ENCODE measurements around the gene COL8A1. TPM values are rescaled to one million over a fixed set of nuclear protein-coding genes. Genes with fewer than 3 reads are reported as not detected.

COL8A1 gene
- total RNA-seq, 6 experiments from 2014 or later = 0.56 to 1.5 (median 0.79) TPM

DNA sequence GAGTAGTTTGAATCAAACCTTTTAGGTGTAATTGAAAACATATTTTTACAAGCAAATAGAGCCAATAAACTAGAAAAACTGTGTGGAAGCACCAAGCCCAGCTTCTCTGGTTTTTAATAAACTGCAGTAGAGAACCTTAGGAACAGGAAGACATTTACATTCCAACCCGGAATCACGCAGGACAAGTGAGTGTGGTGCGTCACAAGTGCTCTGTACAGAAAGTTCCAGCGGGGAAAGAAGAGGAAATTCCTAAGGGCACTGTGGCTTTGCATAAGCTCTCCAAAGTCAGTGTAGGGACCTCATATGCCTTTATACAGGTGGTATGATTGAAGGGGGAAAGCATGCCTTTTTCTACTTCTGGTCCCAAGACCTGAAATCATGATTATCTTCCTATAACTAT, 21.6 kb downstream of the COL8A1 start:
- no peaks in the 10 kb centered on the region for H3K4me1 ChIP-seq
- no peaks in the 10 kb centered on the region for H3K9me3 ChIP-seq
- H3K4me3 ChIP-seq = no peak overlapping the region
- intact Hi-C loops (cut with DNase I) = no loop called here
- TF ChIP-seq, protein P1, sequence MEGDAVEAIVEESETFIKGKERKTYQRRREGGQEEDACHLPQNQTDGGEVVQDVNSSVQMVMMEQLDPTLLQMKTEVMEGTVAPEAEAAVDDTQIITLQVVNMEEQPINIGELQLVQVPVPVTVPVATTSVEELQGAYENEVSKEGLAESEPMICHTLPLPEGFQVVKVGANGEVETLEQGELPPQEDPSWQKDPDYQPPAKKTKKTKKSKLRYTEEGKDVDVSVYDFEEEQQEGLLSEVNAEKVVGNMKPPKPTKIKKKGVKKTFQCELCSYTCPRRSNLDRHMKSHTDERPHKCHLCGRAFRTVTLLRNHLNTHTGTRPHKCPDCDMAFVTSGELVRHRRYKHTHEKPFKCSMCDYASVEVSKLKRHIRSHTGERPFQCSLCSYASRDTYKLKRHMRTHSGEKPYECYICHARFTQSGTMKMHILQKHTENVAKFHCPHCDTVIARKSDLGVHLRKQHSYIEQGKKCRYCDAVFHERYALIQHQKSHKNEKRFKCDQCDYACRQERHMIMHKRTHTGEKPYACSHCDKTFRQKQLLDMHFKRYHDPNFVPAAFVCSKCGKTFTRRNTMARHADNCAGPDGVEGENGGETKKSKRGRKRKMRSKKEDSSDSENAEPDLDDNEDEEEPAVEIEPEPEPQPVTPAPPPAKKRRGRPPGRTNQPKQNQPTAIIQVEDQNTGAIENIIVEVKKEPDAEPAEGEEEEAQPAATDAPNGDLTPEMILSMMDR (IDR thresholded peaks at IDR 0.05) = no peak
- TF ChIP-seq POLR2A (IDR thresholded peaks at IDR 0.05) = no peak
- no peaks in the 10 kb centered on the region for H3K27me3 ChIP-seq
- peak; percentile 42 to 88 (median 47) for ATAC-seq
- 38% methylated on average over 4 of the region's 4 CpGs for WGBS (ENCODE audit: insufficient coverage, low coverage, low lambda C conversion rate, missing lambda C conversion rate)
- no peak overlapping the region for H3K27ac ChIP-seq
- H3K36me3 ChIP-seq = no peaks in the 10 kb centered on the region
- DNase-seq = no peak

DNA sequence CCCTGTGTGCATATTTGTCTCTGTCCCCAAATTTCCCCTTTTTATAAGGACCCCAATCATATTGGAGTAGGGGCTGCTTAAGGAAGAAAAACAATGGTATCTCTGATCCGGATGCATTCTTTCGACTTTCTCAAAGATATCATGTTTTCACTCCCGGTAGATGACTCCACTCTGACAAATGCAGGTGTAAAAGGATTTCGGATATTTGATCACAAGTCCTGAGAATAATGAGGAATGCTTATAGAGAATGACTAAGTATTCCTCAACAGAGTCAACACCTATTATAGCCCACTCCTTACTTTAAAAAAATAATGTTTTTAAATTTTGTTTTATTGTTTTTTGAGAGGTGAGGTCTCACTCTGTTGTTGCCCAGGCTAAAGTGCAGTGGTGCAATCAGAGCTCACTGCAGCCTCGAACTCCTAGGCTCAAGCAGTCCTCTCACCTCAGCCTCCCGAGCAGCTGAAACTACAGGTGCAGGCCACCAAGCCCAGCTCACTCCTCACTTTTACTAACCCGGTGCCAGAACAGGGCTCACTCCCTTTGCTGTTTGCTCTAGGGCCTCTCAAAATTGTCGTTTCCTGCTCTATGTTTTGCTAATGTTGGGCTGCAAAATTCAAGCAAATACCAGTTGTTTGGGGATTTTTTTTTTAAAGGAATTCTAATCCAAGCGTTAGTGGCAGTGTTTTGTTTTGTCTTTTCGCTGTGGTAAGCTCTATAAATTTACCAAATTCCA, 24.6 kb downstream of the COL8A1 start:
- H3K4me1 ChIP-seq = no peaks in the 10 kb centered on the region
- 51% methylated on average over 10 of the region's 10 CpGs for WGBS (ENCODE audit: insufficient coverage, low coverage, low lambda C conversion rate, missing lambda C conversion rate)
- H3K9me3 ChIP-seq = no peaks in the 10 kb centered on the region
- H3K27me3 ChIP-seq = no peaks in the 10 kb centered on the region
- intact Hi-C loops (cut with DNase I) = no loop called here
- no peak overlapping the region for H3K4me3 ChIP-seq
- ATAC-seq (no peak), DNase-seq (no peak)
- H3K36me3 ChIP-seq = no peaks in the 10 kb centered on the region
- H3K27ac ChIP-seq = no peak overlapping the region
- TF ChIP-seq, protein P1 (IDR thresholded peaks at IDR 0.05) = no peak
- TF ChIP-seq POLR2A (IDR thresholded peaks at IDR 0.05) = no peak

DNA sequence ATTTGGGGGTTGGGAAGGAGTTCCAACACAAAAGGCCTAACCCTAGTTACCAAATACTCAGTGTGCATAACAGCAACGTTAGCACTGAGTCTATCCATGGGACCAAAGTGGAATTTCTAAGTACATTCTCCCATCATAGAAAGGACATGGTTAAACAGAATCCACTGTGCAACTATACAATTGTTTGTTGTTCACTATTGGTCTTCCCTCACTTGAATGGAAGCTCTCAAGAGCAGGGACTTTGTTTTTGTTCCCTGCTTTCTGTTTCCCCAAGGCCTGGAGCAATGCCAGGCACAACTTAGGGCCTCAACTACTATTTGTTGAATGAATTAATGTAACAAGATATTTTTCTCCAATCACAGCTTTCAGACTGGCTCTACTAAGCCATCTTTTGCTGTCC, 25.6 kb downstream of the COL8A1 start:
- ATAC-seq (no peak), DNase-seq (no peak)
- no peak for TF ChIP-seq POLR2A (IDR thresholded peaks at IDR 0.05)
- TF ChIP-seq, protein P1 (IDR thresholded peaks at IDR 0.05) = no peak
- H3K9me3 ChIP-seq = no peaks in the 10 kb centered on the region
- WGBS (ENCODE audit: insufficient coverage, low coverage, low lambda C conversion rate, missing lambda C conversion rate) = 50% methylated on average over 1 of the region's 1 CpG
- H3K4me3 ChIP-seq = no peak overlapping the region
- H3K36me3 ChIP-seq = no peaks in the 10 kb centered on the region
- H3K27me3 ChIP-seq = no peaks in the 10 kb centered on the region
- no peak overlapping the region for H3K27ac ChIP-seq
- intact Hi-C loops (cut with DNase I) = no loop called here
- no peaks in the 10 kb centered on the region for H3K4me1 ChIP-seq

GRCh38 chr3:99665017-99665416, 26.6 kb downstream of the COL8A1 start:
- H3K36me3 ChIP-seq = no peaks in the 10 kb centered on the region
- WGBS (ENCODE audit: insufficient coverage, low coverage, low lambda C conversion rate, missing lambda C conversion rate) = 80% methylated on average over 1 of the region's 1 CpG
- H3K9me3 ChIP-seq = no peaks in the 10 kb centered on the region
- ATAC-seq (no peak), DNase-seq (no peak)
- no peaks in the 10 kb centered on the region for H3K27me3 ChIP-seq
- no peak overlapping the region for H3K4me3 ChIP-seq
- TF ChIP-seq, protein P1 (IDR thresholded peaks at IDR 0.05) = no peak
- no peak for TF ChIP-seq POLR2A (IDR thresholded peaks at IDR 0.05)
- intact Hi-C loops (cut with DNase I) = no loop called here
- no peak overlapping the region for H3K27ac ChIP-seq
- H3K4me1 ChIP-seq = no peaks in the 10 kb centered on the region
